ENCODE measurements around the gene CHCHD3. TPM values are rescaled to one million over a fixed set of nuclear protein-coding genes. Genes with fewer than 3 reads are reported as not detected.

The CHCHD3 gene
- total RNA-seq: 10 to 100 TPM; 40.8 to 96.7 (median 54.4) TPM
- 100 to 1,000 TPM in 1 of 3 donors, 10 to 100 TPM in 2; 12.3 to 113 (median 17.4) TPM for polyA plus RNA-seq
- long read RNA-seq, donor 1, transcript CHCHD3-201 (8 exons, 1,598 nt): major isoform, 33 of 55 reads
- long read RNA-seq, donor 1, partial matches to known transcripts: 22 of 55 reads
- long read RNA-seq, donor 1, other reads (novel, unspliced or antisense): 0 of 55 reads
- long read RNA-seq, donor 2, transcript CHCHD3-201 (8 exons, 1,598 nt): major isoform, 21 of 28 reads
- long read RNA-seq, donor 2, partial matches to known transcripts: 7 of 28 reads
- long read RNA-seq, donor 2, other reads (novel, unspliced or antisense): 0 of 28 reads
- long read RNA-seq, donor 3, transcript CHCHD3-201 (8 exons, 1,598 nt): major isoform, 20 of 20 reads
- long read RNA-seq, donor 3, partial matches to known transcripts: 0 of 20 reads
- long read RNA-seq, donor 3, other reads (novel, unspliced or antisense): 0 of 20 reads
- long read RNA-seq, donor 4, transcript CHCHD3-201 (8 exons, 1,598 nt): major isoform, 47 of 52 reads
- long read RNA-seq, donor 4, partial matches to known transcripts: 1 of 52 reads
- long read RNA-seq, donor 4, other reads (novel, unspliced or antisense): 4 of 52 reads
- long read RNA-seq, donor 5, transcript CHCHD3-201 (8 exons, 1,598 nt): major isoform, 98 of 110 reads
- long read RNA-seq, donor 5, partial matches to known transcripts: 1 of 110 reads
- long read RNA-seq, donor 5, other reads (novel, unspliced or antisense): 11 of 110 reads
- long read RNA-seq, donor 6, transcript CHCHD3-201 (8 exons, 1,598 nt): major isoform, 25 of 39 reads
- long read RNA-seq, donor 6, partial matches to known transcripts: 4 of 39 reads
- long read RNA-seq, donor 6, other reads (novel, unspliced or antisense): 10 of 39 reads
- long read RNA-seq, donor 7, transcript CHCHD3-201 (8 exons, 1,598 nt): major isoform, 7 of 17 reads
- long read RNA-seq, donor 7, partial matches to known transcripts: 10 of 17 reads
- long read RNA-seq, donor 7, other reads (novel, unspliced or antisense): 0 of 17 reads
- long read RNA-seq, donor 8, transcript CHCHD3-201 (8 exons, 1,598 nt): major isoform, 41 of 56 reads
- long read RNA-seq, donor 8, partial matches to known transcripts: 15 of 56 reads
- long read RNA-seq, donor 8, other reads (novel, unspliced or antisense): 0 of 56 reads
- long read RNA-seq, donor 9, transcript CHCHD3-201 (8 exons, 1,598 nt): major isoform, 18 of 18 reads
- long read RNA-seq, donor 9, partial matches to known transcripts: 0 of 18 reads
- long read RNA-seq, donor 9, other reads (novel, unspliced or antisense): 0 of 18 reads
- long read RNA-seq, donor 10, transcript CHCHD3-201 (8 exons, 1,598 nt): major isoform, 9 of 14 reads
- long read RNA-seq, donor 10, partial matches to known transcripts: 5 of 14 reads
- long read RNA-seq, donor 10, other reads (novel, unspliced or antisense): 0 of 14 reads

DNA sequence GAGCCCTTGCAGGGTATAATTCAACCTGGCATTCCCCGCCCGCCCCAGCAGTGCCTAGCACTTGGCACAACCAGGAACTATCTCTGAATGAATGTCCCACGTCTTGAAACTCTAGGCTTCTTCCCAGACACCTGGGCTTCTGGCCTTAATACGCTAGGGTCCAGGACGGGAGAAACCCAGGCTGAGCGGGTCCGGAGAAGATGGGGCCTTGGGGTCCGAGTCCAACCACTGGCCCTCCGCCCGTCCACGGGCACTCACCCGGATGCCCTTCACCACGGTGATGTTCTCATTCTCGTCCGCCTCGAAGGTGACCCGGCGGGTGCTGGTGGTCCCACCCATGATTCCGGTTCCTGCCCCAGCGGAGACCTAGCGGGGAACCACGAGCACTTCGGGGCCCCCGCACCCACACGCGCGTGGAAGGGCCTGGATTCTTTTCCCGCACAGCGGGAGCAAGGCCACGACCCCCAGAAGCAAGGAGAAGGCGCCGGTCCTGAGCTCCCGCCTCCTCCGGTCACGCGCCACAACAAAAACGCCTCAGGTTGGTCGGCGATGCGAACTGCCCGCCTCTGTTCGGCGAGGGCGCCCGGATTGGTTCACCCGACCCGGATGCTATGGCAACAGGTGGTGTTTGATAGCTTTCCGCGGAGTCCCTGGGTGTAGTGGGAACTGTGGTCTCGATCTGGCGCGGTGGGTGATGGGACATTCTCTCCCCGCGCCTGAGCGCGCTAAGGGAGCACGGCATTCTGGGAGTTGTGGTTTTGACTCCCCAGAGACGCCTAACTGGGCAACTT, at the start of gene CHCHD3:
Gene CHCHD3, minus strand, starts transcription at position 492 of the 791 bp plus-strand sequence. Its CDS starts 153 bp downstream, at position 339.
- intact Hi-C loops (cut with DNase I): no loop called here
- H3K9me3 ChIP-seq (replicated peaks in 1 of 3): no peaks in the 10 kb centered on the region
- peaks cover 14 to 27% of the 10 kb centered on the region in 2 donors for H3K4me1 ChIP-seq (replicated peaks in 1 of 2)
- 0 to 1% (median 0%) methylated on average over 26 to 58 of the region's 58 CpGs for WGBS, 4 donors
- H3K4me3 ChIP-seq: peak within 1 kb of the TSS; percentile 3 to 87 (median 77)
- H3K27ac ChIP-seq: peak within 1 kb of the TSS in 4 of 5 donors; percentile 33 to 84 (median 78)
- no peaks in the 10 kb centered on the region for H3K27me3 ChIP-seq
- DNase-seq: peak; percentile 97 to 99 (median 99)
- TF ChIP-seq, protein P1, sequence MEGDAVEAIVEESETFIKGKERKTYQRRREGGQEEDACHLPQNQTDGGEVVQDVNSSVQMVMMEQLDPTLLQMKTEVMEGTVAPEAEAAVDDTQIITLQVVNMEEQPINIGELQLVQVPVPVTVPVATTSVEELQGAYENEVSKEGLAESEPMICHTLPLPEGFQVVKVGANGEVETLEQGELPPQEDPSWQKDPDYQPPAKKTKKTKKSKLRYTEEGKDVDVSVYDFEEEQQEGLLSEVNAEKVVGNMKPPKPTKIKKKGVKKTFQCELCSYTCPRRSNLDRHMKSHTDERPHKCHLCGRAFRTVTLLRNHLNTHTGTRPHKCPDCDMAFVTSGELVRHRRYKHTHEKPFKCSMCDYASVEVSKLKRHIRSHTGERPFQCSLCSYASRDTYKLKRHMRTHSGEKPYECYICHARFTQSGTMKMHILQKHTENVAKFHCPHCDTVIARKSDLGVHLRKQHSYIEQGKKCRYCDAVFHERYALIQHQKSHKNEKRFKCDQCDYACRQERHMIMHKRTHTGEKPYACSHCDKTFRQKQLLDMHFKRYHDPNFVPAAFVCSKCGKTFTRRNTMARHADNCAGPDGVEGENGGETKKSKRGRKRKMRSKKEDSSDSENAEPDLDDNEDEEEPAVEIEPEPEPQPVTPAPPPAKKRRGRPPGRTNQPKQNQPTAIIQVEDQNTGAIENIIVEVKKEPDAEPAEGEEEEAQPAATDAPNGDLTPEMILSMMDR (IDR thresholded peaks at IDR 0.05): no peak
- TF ChIP-seq POLR2A (IDR thresholded peaks at IDR 0.05): peak in 1 of 2 donors; percentile 48
- no peaks in the 10 kb centered on the region for H3K36me3 ChIP-seq (replicated peaks in 1 of 2)

GRCh38 chr7:133130166-133130565, 48.3 kb upstream of the CHCHD3 start:
- 92 to 95% (median 94%) methylated on average over 8 of the region's 8 CpGs for WGBS, 4 donors
- Histone ChIP-seq H3K4me3 (no peak overlapping the region), H3K36me3 (replicated peaks in 1 of 2) (no peaks in the 10 kb centered on the region), H3K27ac (no peak overlapping the region), H3K4me1 (replicated peaks in 1 of 2) (no peaks in the 10 kb centered on the region), H3K9me3 (replicated peaks in 1 of 3) (no peaks in the 10 kb centered on the region), H3K27me3 (no peaks in the 10 kb centered on the region)
- TF ChIP-seq, protein P1 (IDR thresholded peaks at IDR 0.05): no peak
- TF ChIP-seq POLR2A (IDR thresholded peaks at IDR 0.05): no peak
- DNase-seq: no peak
- intact Hi-C loops (cut with DNase I): no loop called here

DNA sequence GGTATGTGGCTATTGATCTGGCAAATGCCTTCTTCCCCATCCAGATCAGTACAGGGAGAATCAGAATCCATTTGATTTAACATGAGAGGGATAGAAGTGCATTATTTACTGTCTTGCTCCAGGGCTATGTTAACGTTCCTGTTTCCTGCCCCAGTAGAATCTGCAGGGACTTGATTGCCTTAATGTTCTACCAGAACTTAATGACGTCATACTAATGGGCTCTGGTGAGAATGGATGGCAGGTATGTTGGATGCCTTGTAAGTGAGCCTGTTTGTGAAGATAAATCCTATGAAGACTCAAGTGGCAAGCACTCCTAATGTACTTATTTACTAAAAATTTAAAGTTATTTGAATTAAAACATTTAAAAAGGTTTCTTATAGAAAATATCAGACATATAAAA, 44.5 kb upstream of the CHCHD3 start:
- TF ChIP-seq POLR2A (IDR thresholded peaks at IDR 0.05): no peak
- TF ChIP-seq, protein P1 (IDR thresholded peaks at IDR 0.05): no peak
- 26 to 43% (median 34%) methylated on average over 2 of the region's 2 CpGs for WGBS, 4 donors
- no peak for DNase-seq
- no peaks in the 10 kb centered on the region for H3K9me3 ChIP-seq (replicated peaks in 1 of 3)
- no peak overlapping the region for H3K4me3 ChIP-seq
- H3K27ac ChIP-seq: no peak overlapping the region
- H3K27me3 ChIP-seq: no peaks in the 10 kb centered on the region
- intact Hi-C loops (cut with DNase I): no loop called here
- H3K4me1 ChIP-seq (replicated peaks in 1 of 2): no peaks in the 10 kb centered on the region
- no peaks in the 10 kb centered on the region for H3K36me3 ChIP-seq (replicated peaks in 1 of 2)
